SU-DHL-6 (cell line): ENCODE measurements around the gene ST6GALNAC6.

Experiments used
- EZH2phosphoT487 ChIP-seq: fragments of 200-600 bp; sonication (generic), shearing (Covaris generic); conservative IDR thresholded peaks from 2 replicates; pipeline ENCODE4 v1.6.1; 2018; ENCODE audit warnings: mild to moderate bottlenecking, antibody characterized with exemption, low read length, moderate library complexity, mixed read lengths
- TF ChIP-seq, protein P1 (sequence below): fragments of 200-600 bp; sonication (generic); IDR thresholded peaks from one replicate; pipeline ENCODE4 v1.5.1; 2017; ENCODE audit warnings: antibody characterized with exemption, mild to moderate bottlenecking, low read length, moderate library complexity; ENCODE audit not compliant: insufficient read depth, poor library complexity, severe bottlenecking

DNA sequence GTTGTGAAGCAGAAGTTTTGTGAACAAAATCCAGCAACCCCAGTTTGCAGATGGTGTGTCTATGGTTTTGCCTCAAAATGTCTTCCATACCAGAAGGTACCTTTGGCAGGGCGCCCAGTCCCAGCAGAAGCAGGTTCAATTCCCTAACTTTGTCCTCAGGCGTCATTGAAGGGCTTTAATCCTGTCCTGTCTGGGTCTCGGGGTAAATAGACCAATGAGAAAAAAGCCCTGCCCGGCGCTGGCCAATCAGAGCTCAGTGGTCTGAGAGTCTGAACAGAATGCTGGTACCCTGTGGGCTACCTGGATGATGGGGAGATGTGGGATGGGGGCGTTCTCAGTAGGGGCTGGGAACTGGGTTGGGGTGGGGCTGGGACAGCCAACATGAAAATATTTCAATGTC, 23.6 kb upstream of the ST6GALNAC6 start:
- TF ChIP-seq, protein P1, sequence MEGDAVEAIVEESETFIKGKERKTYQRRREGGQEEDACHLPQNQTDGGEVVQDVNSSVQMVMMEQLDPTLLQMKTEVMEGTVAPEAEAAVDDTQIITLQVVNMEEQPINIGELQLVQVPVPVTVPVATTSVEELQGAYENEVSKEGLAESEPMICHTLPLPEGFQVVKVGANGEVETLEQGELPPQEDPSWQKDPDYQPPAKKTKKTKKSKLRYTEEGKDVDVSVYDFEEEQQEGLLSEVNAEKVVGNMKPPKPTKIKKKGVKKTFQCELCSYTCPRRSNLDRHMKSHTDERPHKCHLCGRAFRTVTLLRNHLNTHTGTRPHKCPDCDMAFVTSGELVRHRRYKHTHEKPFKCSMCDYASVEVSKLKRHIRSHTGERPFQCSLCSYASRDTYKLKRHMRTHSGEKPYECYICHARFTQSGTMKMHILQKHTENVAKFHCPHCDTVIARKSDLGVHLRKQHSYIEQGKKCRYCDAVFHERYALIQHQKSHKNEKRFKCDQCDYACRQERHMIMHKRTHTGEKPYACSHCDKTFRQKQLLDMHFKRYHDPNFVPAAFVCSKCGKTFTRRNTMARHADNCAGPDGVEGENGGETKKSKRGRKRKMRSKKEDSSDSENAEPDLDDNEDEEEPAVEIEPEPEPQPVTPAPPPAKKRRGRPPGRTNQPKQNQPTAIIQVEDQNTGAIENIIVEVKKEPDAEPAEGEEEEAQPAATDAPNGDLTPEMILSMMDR = no peak
- no peak for TF ChIP-seq EZH2phosphoT487
